HFFc6 (cell line): ENCODE measurements around the gene IL15. TPM values are rescaled to one million over a fixed set of nuclear protein-coding genes. Genes with fewer than 3 reads are reported as not detected.

ENCODE experiments used
- DNase-seq: peaks from one replicate; pipeline ENCODE4 v3.0.0-alpha.2; 2018
- H3K27ac Mint-ChIP-seq: 2 replicates; pipeline ENCODE4 v1.8.0; 2020; ENCODE audit warnings: mild to moderate bottlenecking, mixed read lengths
- H3K27me3 Mint-ChIP-seq: 2 replicates; pipeline ENCODE4 v1.8.0; 2021; ENCODE audit warnings: mild to moderate bottlenecking, moderate library complexity, mixed read lengths; ENCODE audit not compliant: insufficient read depth
- H3K36me3 Mint-ChIP-seq: 2 replicates; pipeline ENCODE4 v1.8.0; 2021; ENCODE audit warnings: low read depth, mixed read lengths
- H3K4me1 Mint-ChIP-seq: 2 replicates; pipeline ENCODE4 v1.8.0; 2020; ENCODE audit warnings: low read depth, mixed read lengths
- H3K4me3 Mint-ChIP-seq: 2 replicates; pipeline ENCODE4 v1.8.0; 2020; ENCODE audit warnings: mild to moderate bottlenecking, moderate library complexity, mixed read lengths
- H3K9me3 Mint-ChIP-seq: 2 replicates; pipeline ENCODE4 v1.8.0; 2020; ENCODE audit warnings: mild to moderate bottlenecking, mixed read lengths
- total RNA-seq, 6 experiments: library from RNA; stranded (reverse); fragmentation: NEBNext Ultra II Directional; extraction: Animal tissue kit (Norgen Biotek cat#: 25700); gene quantifications; 2 replicates in 1 of 6; 3 replicates in 5 of 6; pipeline ENCODE4 v1.2.3, GENCODE V29; 2021
- TF ChIP-seq, protein P1 (sequence below): fragments of 200-600 bp; sonication (generic); IDR thresholded peaks from 2 replicates; pipeline ENCODE4 v1.5.0; 2021; ENCODE audit warnings: antibody characterized with exemption, mild to moderate bottlenecking

IL15 gene
- total RNA-seq, 6 experiments from 2014 or later, result 1.9 to 3.9 (median 3.4) TPM

- Mint-ChIP-seq H3K9me3 (no peaks in the 10 kb centered on the region), H3K36me3 (no peaks in the 10 kb centered on the region; the same call in 1 of the 2 replicates), H3K4me3 (no peak overlapping the region), H3K27me3 (no peaks in the 10 kb centered on the region), H3K27ac (no peak overlapping the region; the same call in 1 of the 2 replicates), H3K4me1 (peaks cover 7% of the 10 kb centered on the region)
- DNase-seq, result no peak
- TF ChIP-seq, protein P1, sequence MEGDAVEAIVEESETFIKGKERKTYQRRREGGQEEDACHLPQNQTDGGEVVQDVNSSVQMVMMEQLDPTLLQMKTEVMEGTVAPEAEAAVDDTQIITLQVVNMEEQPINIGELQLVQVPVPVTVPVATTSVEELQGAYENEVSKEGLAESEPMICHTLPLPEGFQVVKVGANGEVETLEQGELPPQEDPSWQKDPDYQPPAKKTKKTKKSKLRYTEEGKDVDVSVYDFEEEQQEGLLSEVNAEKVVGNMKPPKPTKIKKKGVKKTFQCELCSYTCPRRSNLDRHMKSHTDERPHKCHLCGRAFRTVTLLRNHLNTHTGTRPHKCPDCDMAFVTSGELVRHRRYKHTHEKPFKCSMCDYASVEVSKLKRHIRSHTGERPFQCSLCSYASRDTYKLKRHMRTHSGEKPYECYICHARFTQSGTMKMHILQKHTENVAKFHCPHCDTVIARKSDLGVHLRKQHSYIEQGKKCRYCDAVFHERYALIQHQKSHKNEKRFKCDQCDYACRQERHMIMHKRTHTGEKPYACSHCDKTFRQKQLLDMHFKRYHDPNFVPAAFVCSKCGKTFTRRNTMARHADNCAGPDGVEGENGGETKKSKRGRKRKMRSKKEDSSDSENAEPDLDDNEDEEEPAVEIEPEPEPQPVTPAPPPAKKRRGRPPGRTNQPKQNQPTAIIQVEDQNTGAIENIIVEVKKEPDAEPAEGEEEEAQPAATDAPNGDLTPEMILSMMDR, result no peak
These were observed 33.1 kb downstream of the IL15 start for GRCh38 chr4:141669501-141669900.

- Mint-ChIP-seq H3K4me3 (no peak overlapping the region), H3K27me3 (no peaks in the 10 kb centered on the region), H3K36me3 (no peaks in the 10 kb centered on the region; the same call in 1 of the 2 replicates), H3K27ac (no peak overlapping the region), H3K4me1 (peaks cover 19% of the 10 kb centered on the region), H3K9me3 (no peaks in the 10 kb centered on the region)
- DNase-seq, result no peak
- TF ChIP-seq, protein P1, result no peak
These were observed 39.0 kb downstream of the IL15 start for GRCh38 chr4:141675384-141675783.

GRCh38 chr4:141676087-141676670, 39.8 kb downstream of the IL15 start:
- Mint-ChIP-seq H3K27ac (no peak overlapping the region), H3K27me3 (no peaks in the 10 kb centered on the region), H3K4me1 (peaks cover 24% of the 10 kb centered on the region), H3K4me3 (no peak overlapping the region), H3K9me3 (no peaks in the 10 kb centered on the region), H3K36me3 (no peaks in the 10 kb centered on the region; the same call in 1 of the 2 replicates)
- no peak for DNase-seq
- TF ChIP-seq, protein P1, result no peak

- no peak overlapping the region for H3K4me3 Mint-ChIP-seq
- H3K27ac Mint-ChIP-seq, result no peak overlapping the region
- no peaks in the 10 kb centered on the region for H3K36me3 Mint-ChIP-seq
- no peak for DNase-seq
- no peaks in the 10 kb centered on the region for H3K27me3 Mint-ChIP-seq
- no peaks in the 10 kb centered on the region for H3K9me3 Mint-ChIP-seq
- H3K4me1 Mint-ChIP-seq, result peaks cover 39% of the 10 kb centered on the region
- TF ChIP-seq, protein P1, result no peak
These were observed 43.7 kb downstream of the IL15 start for GRCh38 chr4:141680060-141680459.

DNA sequence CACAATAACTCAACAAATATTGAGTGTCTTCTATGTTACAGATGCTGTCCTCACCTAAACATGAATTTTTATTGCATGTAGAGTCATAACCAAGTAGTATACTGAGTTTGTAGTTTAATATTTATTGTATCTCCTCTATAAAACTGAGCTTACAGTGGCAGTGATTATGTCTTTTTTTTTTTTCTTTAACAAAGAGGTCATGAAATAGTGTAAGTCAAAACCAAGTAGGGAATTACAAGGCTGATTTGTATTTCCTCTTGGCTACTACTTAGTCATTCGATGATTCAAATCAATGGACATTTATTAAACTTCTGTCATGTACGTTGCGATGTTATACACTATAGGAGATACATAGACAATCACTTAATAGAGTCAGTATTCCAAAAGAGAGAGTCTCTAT, 48.4 kb downstream of the IL15 start:
- TF ChIP-seq, protein P1, result no peak
- H3K4me1 Mint-ChIP-seq, result peaks cover 33% of the 10 kb centered on the region
- H3K27me3 Mint-ChIP-seq, result no peaks in the 10 kb centered on the region
- no peak overlapping the region for H3K4me3 Mint-ChIP-seq
- DNase-seq, result no peak
- no peaks in the 10 kb centered on the region for H3K9me3 Mint-ChIP-seq
- peaks cover 8% of the 10 kb centered on the region for H3K36me3 Mint-ChIP-seq
- no peak overlapping the region for H3K27ac Mint-ChIP-seq
